SK-N-SH (cell line): Measurements from ENCODE around the gene VTI1B. TPM values are rescaled to one million over a fixed set of nuclear protein-coding genes. Genes with fewer than 3 reads are reported as not detected.

ENCODE experiments used
- CTCF ChIA-PET: fragments of 300-600, 350-600 bp; formaldehyde crosslinking; extraction: SDS; loops from one replicate; lab custom pipeline; 2021; lab: Yijun Ruan, JAX
- POLR2A ChIA-PET: fragments of 350-600 bp; sonication (Branson Sonifier 250); formaldehyde crosslinking; extraction: SDS; loops from one replicate; lab custom pipeline; 2020; ENCODE audit warnings: antibody characterized with exemption, inconsistent platforms; lab: Yijun Ruan, JAX
- DNase-seq: peaks from one replicate; pipeline ENCODE4 v3.0.0; 2012
- H2AFZ ChIP-seq: fragments of 200-600 bp; sonication (generic); 2 replicates; pipeline ENCODE4 v1.8.1; 2016; ENCODE audit warnings: antibody characterized with exemption, mild to moderate bottlenecking, low read depth
- H3F3A ChIP-seq: fragments of 200-600 bp; sonication (generic); replicated peaks from 2 replicates; pipeline ENCODE3; 2016; ENCODE audit warnings: antibody characterized with exemption, mild to moderate bottlenecking; ENCODE audit not compliant: insufficient read depth
- H3K27ac ChIP-seq, 2 experiments: fragments of 200-500 bp in 1 of 2; fragments of 200-600 bp in 1 of 2; sonication (Bioruptor generic) in 1 of 2; sonication (generic), shearing (Covaris generic) in 1 of 2; 2 replicates each; pipeline versions ENCODE4 v1.5.1 to v1.6.1; 2014 to 2016; ENCODE audit warnings: low read depth in 2 of 2, inconsistent platforms in 1 of 2, low read length in 1 of 2, mild to moderate bottlenecking in 1 of 2, mixed read lengths in 1 of 2
- H3K27me3 ChIP-seq: fragments of 200-600 bp; sonication (generic), shearing (Covaris generic); 2 replicates; pipeline ENCODE4 v1.6.1; 2016; ENCODE audit warnings: mixed run types; ENCODE audit not compliant: insufficient read depth
- H3K36me3 ChIP-seq, 2 experiments: fragments of 200-500 bp in 1 of 2; fragments of 200-600 bp in 1 of 2; sonication (Bioruptor generic) in 1 of 2; sonication (generic) in 1 of 2; replicated peaks in 1 of 2; 2 replicates each; pipeline versions ENCODE3 to v1.5.1; 2014 to 2016; ENCODE audit warnings: low read length in 1 of 2, mild to moderate bottlenecking in 1 of 2; ENCODE audit not compliant: insufficient read depth in 2 of 2, control insufficient read depth in 1 of 2
- H3K4me1 ChIP-seq, 2 experiments: fragments of 200-500 bp in 1 of 2; fragments of 200-600 bp in 1 of 2; sonication (Bioruptor generic) in 1 of 2; sonication (generic), shearing (Covaris generic) in 1 of 2; 2 replicates each; pipeline versions ENCODE4 v1.5.1 to v1.6.1; 2014 to 2016; ENCODE audit warnings: low read depth in 1 of 2, low read length in 1 of 2, mixed run types in 1 of 2; ENCODE audit not compliant: insufficient read depth in 2 of 2, control insufficient read depth in 1 of 2
- H3K4me2 ChIP-seq: fragments of 200-600 bp; sonication (generic), shearing (Covaris generic); 2 replicates; pipeline ENCODE4 v1.6.1; 2017; ENCODE audit warnings: mixed run types
- H3K4me3 ChIP-seq, 2 experiments: fragments of 200-500 bp in 1 of 2; fragments of 200-600 bp in 1 of 2; sonication (Bioruptor generic) in 1 of 2; sonication (generic), shearing (Covaris generic) in 1 of 2; 2 replicates each; pipeline versions ENCODE4 v1.5.1 to v1.8.1; 2014 to 2016; ENCODE audit warnings: low read depth in 2 of 2, inconsistent platforms in 1 of 2, low read length in 1 of 2, mild to moderate bottlenecking in 1 of 2, mixed read lengths in 1 of 2, moderate library complexity in 1 of 2
- H3K79me2 ChIP-seq: fragments of 200-600 bp; sonication (generic); 2 replicates; pipeline ENCODE4 v1.8.1; 2017; ENCODE audit warnings: mild to moderate bottlenecking; ENCODE audit not compliant: insufficient read depth
- H3K9ac ChIP-seq: fragments of 200-600 bp; sonication (generic); 2 replicates; pipeline ENCODE4 v1.6.1; 2017; ENCODE audit warnings: mixed run types
- H3K9me2 ChIP-seq: fragments of 200-600 bp; sonication (generic); 2 replicates; pipeline ENCODE4 v1.6.1; 2017; ENCODE audit warnings: mixed run types
- H3K9me3 ChIP-seq: fragments of 200-600 bp; sonication (generic); 2 replicates; pipeline ENCODE4 v1.6.1; 2017; ENCODE audit warnings: mixed run types, mild to moderate bottlenecking, moderate library complexity
- H4K20me1 ChIP-seq: fragments of 200-600 bp; sonication (generic); 2 replicates; pipeline ENCODE4 v1.6.1; 2017; ENCODE audit warnings: mild to moderate bottlenecking, mixed run types; ENCODE audit not compliant: insufficient read depth
- EZH2phosphoT487 ChIP-seq: fragments of 200-600 bp; sonication (generic); IDR thresholded peaks from 2 replicates; pipeline ENCODE4 v1.6.1; 2017; ENCODE audit warnings: low read depth, mixed run types, mild to moderate bottlenecking, antibody characterized with exemption, moderate library complexity, borderline replicate concordance
- FOXJ3 ChIP-seq: sonication (generic); formaldehyde crosslinking; IDR thresholded peaks from 2 replicates; pipeline ENCODE4 v1.5.1; 2020; ENCODE audit warnings: mild to moderate bottlenecking, missing genetic modification reagents
- FOXM1 ChIP-seq: IDR thresholded peaks from 2 replicates; pipeline ENCODE4 v1.4.0; 2012; ENCODE audit warnings: low read depth, mild to moderate bottlenecking
- GABPA ChIP-seq: IDR thresholded peaks from 2 replicates; pipeline ENCODE4 v1.4.0; 2012; ENCODE audit warnings: low read depth, mild to moderate bottlenecking
- GATA2 ChIP-seq: sonication (generic); formaldehyde crosslinking; IDR thresholded peaks from 2 replicates; pipeline ENCODE4 v1.5.0; 2020; ENCODE audit warnings: mild to moderate bottlenecking, missing genetic modification reagents
- NFIC ChIP-seq: IDR thresholded peaks from 2 replicates; pipeline ENCODE4 v1.4.0; 2012; ENCODE audit warnings: borderline replicate concordance
- PBX3 ChIP-seq: IDR thresholded peaks from 2 replicates; pipeline ENCODE4; 2012
- POLR2AphosphoS5 ChIP-seq: IDR thresholded peaks from 2 replicates; pipeline ENCODE4 v1.6.1; 2012; ENCODE audit warnings: low read depth, low read length
- RAD21 ChIP-seq: IDR thresholded peaks from 2 replicates; pipeline ENCODE4 v1.6.1; 2012; ENCODE audit warnings: mild to moderate bottlenecking, low read length
- RXRA ChIP-seq: IDR thresholded peaks from 2 replicates; pipeline ENCODE4 v1.4.0; 2012; ENCODE audit warnings: low read depth, mild to moderate bottlenecking, borderline replicate concordance
- SIN3A ChIP-seq: IDR thresholded peaks from 2 replicates; pipeline ENCODE4 v1.6.1; 2012; ENCODE audit warnings: low read depth, mild to moderate bottlenecking, low read length, moderate library complexity, borderline replicate concordance
- TAF1 ChIP-seq: IDR thresholded peaks from 2 replicates; pipeline ENCODE4 v1.6.1; 2012; ENCODE audit warnings: low read depth, mild to moderate bottlenecking, low read length, moderate library complexity, borderline replicate concordance
- TEAD4 ChIP-seq: IDR thresholded peaks from 2 replicates; pipeline ENCODE4 v1.4.0; 2012; ENCODE audit warnings: mild to moderate bottlenecking, borderline replicate concordance; ENCODE audit not compliant: insufficient read depth
- USF1 ChIP-seq: IDR thresholded peaks from 2 replicates; pipeline ENCODE4 v1.4.0; 2012; ENCODE audit warnings: low read depth, borderline replicate concordance
- WGBS: methylation state at CpG from one replicate; pipeline ENCODE4 v1.1.6; 2017; ENCODE audit warnings: low lambda C conversion rate; 5-methylcytosine and 5-hydroxymethylcytosine counted together
- polyA plus RNA-seq, 3 experiments: library from polyadenylated mRNA; depleted of rRNA; stranded (reverse); fragments of >200 nt; gene quantifications; 2 replicates each; pipeline ENCODE4 v1.2.3, GENCODE V29; 2012

The VTI1B gene
- polyA plus RNA-seq, 1 of the 3 experiments (the other 2 are of a cell fraction): 59.2 TPM

- H3K9me2 ChIP-seq: no peaks in the 10 kb centered on the region
- no peak overlapping the region for H3K4me2 ChIP-seq
- H3K36me3 ChIP-seq: peaks cover 63 to 83% of the 10 kb centered on the region in 2 experiments
- no peak overlapping the region for H3K4me3 ChIP-seq
- no peak overlapping the region for H3K9ac ChIP-seq
- H3F3A ChIP-seq: no peaks in the 10 kb centered on the region
- no peaks in the 10 kb centered on the region for H3K27me3 ChIP-seq
- H3K27ac ChIP-seq: no peak overlapping the region
- TF ChIP-seq GABPA: no peak
- no peak for TF ChIP-seq SIN3A
- H3K9me3 ChIP-seq: no peaks in the 10 kb centered on the region
- H2AFZ ChIP-seq: no peak overlapping the region
- ChIA-PET POLR2A (interaction anchor here (0.7 kb wide), 1 partner anchor 1173 kb away, joined by 3 read pairs; no protein-coding TSS in a partner anchor), CTCF (interaction anchor here (0.9 to 2.8 kb wide), 5 partner anchors 15 to 81 kb away, joined by 3 to 13 read pairs (median 4); no protein-coding TSS in a partner anchor)
- 100% methylated on average over 1 of the region's 1 CpG for WGBS
- DNase-seq: no peak
- H3K79me2 ChIP-seq: no peaks in the 10 kb centered on the region
- peaks cover 0 to 6% of the 10 kb centered on the region in 2 experiments; a peak in 1 of 4 replicates for H3K4me1 ChIP-seq
- no peaks in the 10 kb centered on the region for H4K20me1 ChIP-seq
Observed at GRCh38 chr14:67652189-67652588, 22.2 kb downstream of the VTI1B start.

GRCh38 chr14:67650694-67651093 lies 23.7 kb downstream of the VTI1B start:
- no peak for TF ChIP-seq EZH2phosphoT487
- TF ChIP-seq GATA2 (CRISPR knock-in tag): no peak
- TF ChIP-seq TEAD4: no peak
- no peak for TF ChIP-seq NFIC
- no peak for TF ChIP-seq RAD21
- TF ChIP-seq GABPA: no peak
- TF ChIP-seq SIN3A: no peak
- no peak for TF ChIP-seq FOXM1
- TF ChIP-seq USF1: no peak
- no peak for TF ChIP-seq TAF1
- TF ChIP-seq RXRA: no peak
- no peak for TF ChIP-seq PBX3
- no peak for TF ChIP-seq FOXJ3
- no peak for TF ChIP-seq POLR2AphosphoS5
- Histone ChIP-seq H3K79me2 (no peaks in the 10 kb centered on the region), H3K9ac (no peak overlapping the region), H3K9me3 (no peaks in the 10 kb centered on the region), H4K20me1 (no peaks in the 10 kb centered on the region), H2AFZ (no peak overlapping the region), H3K27ac (peak overlapping the region in 1 of 2 experiments; percentile 68; a peak in 1 of 4 replicates), H3F3A (no peaks in the 10 kb centered on the region), H3K27me3 (no peaks in the 10 kb centered on the region), H3K36me3 (peaks cover 55 to 84% of the 10 kb centered on the region in 2 experiments), H3K4me1 (peaks cover 0 to 6% of the 10 kb centered on the region in 2 experiments; a peak in 1 of 4 replicates), H3K9me2 (no peaks in the 10 kb centered on the region), H3K4me3 (no peak overlapping the region), H3K4me2 (no peak overlapping the region)
- 77% methylated on average over 2 of the region's 2 CpGs for WGBS
- DNase-seq: no peak
- POLR2A ChIA-PET: no interaction called here
- CTCF ChIA-PET: interaction anchor here (1.7 to 2.8 kb wide), 3 partner anchors 16 to 53 kb away, joined by 3 to 13 read pairs (median 10); no protein-coding TSS in a partner anchor
